GM19468 (cell line): ENCODE measurements around the gene CCL1.

Experiments used
- ATAC-seq: cut with Tn5 transposase; IDR thresholded peaks from one replicate; pipeline ENCODE4 v1.9.1; 2021; ENCODE audit warnings: mild to moderate bottlenecking, moderate library complexity, moderate number of reproducible peaks; ENCODE audit not compliant: unreplicated experiment; ENCODE audit errors: extremely low read depth

CCL1 gene, protein sequence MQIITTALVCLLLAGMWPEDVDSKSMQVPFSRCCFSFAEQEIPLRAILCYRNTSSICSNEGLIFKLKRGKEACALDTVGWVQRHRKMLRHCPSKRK

DNA sequence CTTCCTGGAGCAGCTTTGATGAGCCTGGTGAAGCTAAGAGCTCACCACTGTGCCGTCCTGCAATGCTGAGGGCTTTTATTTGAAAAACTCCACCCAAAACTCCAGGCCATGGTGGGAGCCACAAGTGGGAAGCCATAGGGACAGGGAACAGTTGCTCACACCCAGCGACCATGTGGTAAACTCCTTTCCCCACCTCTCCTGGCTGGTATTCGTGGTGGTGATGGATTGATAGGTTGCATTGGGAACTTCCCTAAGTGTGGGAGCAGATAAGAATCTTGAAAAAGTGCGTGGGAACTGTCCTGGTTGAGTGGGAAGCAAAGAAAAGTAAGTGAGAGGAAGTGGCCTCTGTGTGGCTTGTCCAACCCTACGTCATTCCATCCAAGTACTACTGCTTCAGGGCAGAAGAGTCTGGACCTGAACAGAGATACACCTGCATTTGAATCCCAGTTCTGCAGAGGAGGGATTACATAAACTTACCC, at the start of gene CCL1:
Gene CCL1, minus strand, starts transcription at position 51 of the 479 bp plus-strand sequence. CDS start 72 bp downstream, outside the sequence.
- no peak for ATAC-seq

DNA sequence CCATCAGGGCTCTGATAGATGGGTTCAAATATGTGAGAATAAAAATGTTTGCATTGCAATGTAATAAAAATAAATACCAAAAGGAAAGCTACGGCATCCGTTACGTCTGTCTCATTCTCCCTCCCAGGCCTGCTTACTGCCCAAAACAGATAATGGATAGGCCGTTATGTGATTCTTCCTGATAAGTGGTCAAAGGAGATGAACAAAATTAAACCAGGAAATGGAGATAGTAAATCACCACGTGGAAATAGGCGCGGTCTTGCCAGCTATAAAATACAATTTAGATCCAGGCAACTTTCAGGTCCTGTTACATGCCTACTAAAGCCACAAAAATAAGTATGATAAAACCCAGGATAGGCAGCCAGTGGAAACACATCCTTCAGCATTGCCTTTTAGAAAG, 49.5 kb upstream of the CCL1 start:
- no peak for ATAC-seq

DNA sequence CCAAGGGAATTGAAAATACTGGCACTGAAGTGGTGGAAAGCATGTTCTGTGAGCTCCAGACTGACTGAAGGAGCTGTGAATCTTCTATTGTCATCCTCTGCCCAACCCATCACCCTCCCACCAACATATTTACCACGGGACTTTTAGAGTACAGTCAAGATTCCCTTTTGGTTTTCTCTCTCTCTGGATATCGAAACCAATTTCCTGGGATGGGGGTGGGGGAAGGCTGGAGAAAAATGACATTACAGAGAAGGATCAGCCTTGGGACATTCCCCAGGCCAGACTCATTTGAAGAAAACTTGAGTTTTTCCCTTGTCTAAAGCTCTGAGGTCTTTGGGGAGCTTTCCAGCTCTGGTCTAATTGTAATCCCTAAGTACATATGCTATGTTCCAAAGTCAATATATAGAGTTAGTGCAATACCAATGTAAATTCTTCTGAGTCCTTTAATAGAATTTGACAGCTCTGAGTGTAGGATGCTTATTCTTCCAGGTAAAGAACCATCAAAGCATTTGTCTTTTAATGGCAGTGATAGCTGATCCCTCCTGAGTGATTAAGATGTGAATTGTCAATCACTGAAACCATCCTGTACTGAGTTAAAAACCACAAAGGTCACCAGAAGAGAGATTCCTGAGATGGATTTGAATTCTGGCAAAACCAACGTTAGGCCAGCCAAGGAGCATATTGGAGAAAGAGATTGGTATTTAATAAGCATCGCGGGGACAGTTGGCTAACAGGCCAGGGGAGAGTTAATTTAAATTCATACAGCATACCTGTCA, 48.8 kb upstream of the CCL1 start:
- ATAC-seq: no peak

DNA sequence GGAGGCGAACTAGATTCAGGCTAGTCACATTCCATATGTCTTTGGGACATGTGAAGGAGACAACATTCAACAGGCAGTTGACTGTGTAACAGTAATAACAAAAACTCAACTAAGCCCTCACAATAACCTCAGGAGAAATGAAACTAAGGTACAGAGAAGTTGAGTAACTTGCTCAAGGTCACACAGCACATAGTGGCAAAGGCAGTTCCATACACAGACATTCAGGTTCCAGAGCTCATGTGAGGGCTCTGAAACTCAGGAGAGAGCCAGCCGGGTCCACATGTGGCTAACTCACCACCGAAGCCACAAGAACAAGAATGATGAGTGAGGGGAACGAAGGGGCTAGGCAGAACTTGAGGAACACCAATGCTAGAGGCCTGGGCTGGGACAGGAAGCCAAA, 46.3 kb upstream of the CCL1 start:
- ATAC-seq: no peak

DNA sequence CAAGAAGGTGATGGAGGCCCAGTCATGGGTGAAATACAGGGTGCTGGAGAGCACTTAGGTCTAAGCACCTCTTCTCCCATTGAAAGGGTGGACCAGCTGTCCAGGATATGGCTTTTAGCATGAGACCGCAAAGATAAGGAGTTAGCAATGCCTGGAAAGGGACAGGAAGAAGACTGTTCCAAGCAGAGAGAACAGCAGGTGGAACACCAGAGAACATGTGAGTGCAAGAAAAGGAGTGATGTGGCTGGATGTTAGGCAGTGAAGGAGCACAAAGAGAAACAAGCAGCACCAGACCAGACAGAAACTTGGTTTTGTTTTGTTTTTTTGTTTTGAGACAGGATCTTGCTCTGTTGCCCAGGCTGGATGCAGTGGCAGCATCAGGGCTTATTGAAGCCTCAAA, 45.4 kb upstream of the CCL1 start:
- ATAC-seq: no peak

DNA sequence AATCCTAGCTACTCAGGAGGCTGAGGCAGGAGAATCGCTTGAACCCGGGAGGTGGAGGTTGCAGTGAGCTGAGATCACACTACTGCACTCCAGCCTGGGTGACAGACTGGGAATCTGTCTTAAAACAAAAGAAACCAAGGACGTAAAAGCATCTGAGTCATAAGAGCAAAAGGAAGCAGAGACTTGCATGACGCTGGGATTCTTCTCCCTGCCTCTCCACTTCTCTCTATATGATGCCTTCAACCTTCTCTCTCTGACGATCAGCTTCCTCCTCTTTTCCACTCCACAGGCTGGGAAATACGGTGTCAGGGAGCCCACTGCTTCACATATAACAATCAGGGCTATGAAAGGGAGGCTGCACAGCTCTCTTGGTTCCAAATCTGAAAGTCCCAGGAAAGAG, 43.2 kb upstream of the CCL1 start:
- ATAC-seq: no peak

DNA sequence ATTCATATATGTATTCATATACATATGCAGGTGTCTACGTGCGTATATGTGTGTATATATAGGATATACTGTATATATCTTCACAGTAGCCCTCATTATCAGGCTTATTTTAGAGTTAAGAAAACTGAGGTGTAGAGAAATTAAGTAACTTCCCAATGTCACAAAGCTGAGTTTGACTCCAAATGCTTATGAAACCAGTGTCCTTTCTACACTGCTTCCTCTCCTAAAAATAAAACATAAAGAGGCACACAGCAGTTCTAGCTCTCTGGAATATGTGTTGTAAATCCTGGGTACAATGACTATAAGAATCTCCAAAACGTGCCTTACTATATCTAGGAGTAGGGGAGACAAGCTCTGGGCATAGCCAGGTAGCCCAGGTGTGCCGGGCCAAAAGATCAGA, 40.0 kb upstream of the CCL1 start:
- ATAC-seq: no peak

DNA sequence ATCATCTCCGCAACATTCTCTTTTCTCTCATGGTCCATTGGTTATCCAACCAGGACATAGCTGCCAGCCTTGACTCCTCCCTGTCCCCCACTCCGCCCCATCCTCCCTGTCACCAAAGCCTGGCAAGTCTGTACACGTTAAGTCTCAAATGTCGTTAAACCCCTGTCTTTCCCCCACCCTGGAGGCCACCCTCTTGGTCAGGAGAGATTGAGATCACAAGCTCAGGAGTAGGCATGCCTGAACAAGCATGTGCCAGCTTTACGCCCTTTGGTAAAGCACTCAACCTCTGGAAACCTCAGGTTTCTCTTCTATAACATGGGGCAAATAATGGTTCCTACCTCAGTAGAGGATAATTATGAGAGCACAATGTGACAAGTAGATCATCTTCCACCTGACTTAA, 38.1 kb upstream of the CCL1 start:
- ATAC-seq: no peak

DNA sequence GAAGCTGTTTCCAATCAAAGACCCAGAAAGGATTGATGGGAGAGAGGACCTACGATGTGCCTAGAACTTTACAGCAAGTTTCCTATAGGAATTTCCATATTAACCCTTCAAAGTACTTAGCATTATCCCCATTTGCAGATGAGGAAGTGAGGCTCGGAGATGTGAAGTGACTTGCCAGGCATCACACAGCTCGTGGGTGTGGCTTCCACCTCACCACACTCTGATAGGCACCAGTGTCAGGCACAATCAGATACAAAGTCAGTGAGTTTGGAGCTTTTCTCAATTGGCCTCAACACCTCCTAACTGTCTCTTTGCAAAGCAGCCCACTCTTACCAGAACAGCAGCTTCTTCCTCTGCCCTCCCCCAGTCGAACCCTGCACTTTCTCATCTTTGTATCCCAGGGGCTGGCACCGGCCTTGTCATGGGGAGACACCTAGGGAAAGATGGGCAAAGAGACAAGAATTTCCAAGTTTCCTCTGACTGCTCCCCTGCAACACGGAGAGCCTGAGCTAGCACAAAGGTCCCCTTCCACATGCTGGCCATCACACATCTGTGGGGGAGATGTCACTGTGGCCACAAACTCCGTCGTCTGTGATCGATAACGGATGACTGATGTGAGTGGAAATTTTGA, 37.4 kb upstream of the CCL1 start:
- ATAC-seq: no peak

DNA sequence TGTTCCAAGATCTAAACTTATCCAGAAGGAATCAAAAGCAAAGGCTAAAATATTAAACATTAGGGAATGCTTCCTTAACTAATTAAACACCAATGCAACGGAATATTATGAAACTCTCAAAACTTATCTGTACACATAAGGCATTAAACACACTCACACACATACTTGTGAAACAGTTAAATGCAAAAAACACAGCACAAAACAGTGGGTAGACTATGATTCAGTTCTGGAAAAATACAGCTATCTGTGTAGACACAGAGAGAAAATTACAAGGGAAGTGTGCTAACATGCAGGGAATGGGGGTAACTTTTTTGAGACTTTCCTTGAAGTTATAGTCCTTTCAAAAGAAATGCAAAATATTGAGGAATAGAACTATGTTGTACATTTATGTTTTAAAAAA, 36.7 kb upstream of the CCL1 start:
- no peak for ATAC-seq

DNA sequence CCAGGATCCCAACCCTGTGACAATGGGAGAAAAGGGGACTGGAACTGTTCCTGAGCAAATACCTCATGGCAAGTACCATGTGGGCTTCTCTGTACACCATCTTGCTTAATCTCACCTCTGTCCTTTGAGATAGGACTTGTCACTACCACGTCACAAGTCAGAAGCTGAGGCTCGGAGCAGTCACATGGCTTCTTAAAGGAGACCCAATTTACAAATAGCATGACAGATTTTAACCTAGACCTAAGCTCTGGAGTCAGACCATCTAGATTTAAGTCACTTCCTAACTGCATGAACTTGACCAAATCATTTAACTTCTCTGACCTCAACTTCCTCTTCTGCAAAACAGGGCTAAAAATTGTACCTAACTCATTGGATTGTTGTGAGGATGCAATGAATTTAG, 36.0 kb upstream of the CCL1 start:
- ATAC-seq: no peak

DNA sequence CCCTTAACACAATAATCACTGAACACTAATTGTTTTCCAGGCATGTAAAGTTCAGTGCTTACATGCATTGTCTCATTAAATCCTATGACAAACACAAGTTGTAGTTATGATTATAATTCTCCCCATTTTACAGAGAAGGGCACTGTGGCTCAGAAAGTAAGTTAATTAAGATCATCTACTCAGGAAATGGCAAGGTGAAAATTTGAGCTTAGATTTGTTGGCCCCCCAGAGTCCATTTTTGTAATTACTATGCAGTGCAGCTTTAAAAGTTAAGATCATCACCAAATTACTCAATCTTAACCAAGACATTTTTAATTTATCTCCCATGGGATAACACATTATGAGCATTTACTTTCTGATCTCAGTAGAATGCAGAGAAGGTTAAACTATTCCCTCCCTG, 34.2 kb upstream of the CCL1 start:
- ATAC-seq: no peak

DNA sequence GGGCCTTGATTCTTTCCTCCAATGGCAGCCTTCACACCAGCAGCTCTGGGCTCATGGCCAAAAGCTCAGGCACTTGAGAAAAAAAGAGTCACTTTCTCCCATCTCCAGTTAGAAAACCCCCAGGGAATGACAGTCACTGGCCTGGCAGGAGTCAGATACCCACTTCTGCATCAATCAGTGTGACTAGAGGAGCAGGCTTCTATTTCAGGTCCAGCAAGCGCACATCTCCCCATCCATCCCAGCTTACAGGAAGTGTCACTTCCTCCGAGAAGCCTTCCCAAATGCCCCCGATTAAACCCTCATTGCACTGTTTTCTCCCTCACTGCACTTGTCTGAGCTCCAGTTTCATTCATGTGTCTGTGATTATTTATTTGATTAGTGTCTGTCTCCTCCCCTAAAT, 30.4 kb upstream of the CCL1 start:
- ATAC-seq: no peak

DNA sequence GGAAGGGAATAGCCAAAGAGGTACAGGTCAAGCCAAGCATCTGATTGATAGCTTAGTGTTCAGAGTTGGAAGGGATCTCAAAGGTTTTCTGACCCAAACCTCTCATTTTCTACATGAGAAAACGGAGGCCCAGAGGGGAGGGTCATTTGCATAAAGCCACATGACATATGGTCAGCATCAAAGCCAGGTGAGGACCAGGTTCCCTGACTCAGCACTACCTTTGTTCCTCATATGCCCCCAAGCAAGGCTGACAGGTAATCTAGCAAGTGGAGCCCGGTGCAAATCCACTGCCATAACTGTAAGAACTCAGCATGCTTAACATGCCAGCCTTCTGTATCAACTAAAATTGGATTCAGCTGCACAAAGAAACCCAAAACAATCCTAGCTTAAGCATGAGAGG, 28.2 kb upstream of the CCL1 start:
- ATAC-seq: no peak

DNA sequence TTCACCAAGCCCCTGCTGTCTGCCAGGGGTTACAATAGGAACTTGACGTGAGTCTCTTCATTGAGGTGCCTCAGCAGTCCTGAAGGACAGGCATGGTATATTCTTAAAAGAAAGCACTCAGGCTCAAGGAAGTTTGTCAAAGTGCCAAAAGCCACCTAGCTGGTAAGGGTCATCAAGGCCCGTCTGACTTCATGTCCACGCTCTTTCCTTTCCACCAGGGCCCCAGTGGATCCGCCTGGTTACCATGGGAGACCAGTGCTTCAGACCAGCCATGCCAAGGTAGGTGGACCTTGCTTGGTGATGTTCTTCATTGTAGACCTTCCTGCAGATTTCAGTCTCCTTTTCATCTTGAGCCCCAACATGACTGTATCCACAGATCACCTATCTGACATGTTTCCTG, 27.6 kb upstream of the CCL1 start:
- no peak for ATAC-seq

DNA sequence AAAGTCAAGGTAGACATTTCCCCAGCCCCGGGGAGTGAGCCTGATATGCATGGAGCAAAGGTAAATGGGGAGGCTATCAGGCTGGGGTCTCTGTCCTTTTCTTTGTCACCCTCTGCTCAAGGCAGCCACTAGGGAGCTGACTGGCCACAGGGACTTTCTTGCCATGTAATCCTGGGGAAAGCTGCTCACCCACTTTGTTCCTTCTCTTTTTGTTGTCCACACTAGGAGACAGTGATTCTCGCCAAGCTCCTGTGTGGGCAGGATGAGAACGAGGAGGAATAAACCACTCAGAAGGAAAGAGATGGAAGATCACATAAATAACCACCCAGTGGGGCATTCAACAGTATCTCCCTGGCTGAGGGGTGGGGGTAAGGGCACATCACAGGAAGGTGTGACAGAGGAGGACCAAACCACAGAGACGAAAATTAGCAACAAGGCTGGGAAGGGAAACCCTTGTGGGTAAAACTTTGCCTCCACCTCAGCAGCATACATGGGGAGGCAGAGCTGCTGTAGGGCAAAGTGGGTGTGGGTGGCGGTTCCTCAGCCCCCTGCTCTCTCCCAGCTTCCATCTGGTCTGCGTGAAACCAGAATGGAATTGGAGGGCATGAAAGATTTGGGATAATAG, 26.2 kb upstream of the CCL1 start:
- no peak for ATAC-seq

DNA sequence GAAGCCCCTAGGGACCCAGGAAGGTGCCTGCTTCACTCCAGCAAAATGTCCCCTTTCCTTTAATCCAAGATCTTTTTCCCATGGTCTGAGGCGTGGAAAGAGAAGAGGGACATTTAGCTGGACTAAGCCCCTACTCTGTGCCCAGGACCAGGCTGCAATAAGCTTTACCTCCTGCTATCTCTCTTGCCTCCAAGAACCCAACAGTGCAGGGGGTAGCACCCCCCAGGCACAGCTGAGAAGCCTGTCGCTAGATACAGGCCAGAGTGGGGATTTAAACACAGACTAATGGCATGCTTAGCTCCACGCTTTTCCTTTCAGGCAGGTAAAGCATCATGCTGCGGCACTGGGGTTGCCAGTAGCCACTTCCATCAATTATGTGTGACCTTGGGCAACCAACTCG, 24.5 kb upstream of the CCL1 start:
- ATAC-seq: no peak

DNA sequence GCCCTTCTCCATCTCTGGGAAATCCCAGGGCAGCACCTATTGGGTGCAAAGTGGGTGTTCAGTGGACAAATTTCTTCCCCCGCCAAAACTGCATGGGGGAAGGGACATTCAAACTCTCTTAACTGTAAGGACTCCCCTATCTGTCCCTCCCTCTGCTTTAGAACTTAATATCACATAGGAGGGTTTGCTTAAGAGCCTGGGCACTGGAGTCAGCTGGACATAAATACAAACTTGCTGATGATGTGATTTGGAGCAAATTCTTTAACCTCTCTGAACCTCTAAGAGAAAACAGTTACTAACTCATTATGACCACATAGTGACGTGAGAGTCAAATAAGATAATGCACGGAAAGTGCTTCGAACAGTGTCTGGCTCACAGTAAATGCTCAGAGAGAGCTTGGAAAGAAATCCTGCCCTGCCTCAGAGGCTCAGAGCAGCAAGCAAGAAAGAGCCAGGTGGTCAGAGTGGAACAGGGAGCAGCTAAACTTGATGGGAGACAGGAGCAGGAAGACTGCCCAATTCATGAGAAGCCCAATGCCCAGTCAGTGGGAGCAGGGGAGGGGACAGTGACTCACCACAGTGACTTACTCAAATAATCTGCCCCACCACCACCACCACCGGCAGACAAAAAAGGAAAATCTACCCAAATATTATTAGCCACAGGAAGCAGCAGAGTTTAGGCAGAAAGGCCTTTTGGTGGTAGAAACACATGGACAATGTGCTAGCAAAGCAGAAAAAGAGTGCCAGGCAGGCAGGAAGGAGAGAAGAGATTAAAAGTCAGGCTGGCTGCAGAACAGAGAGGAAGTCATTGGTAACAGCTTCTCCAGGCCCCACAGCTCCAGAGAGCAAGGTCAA, 23.9 kb upstream of the CCL1 start:
- no peak for ATAC-seq

DNA sequence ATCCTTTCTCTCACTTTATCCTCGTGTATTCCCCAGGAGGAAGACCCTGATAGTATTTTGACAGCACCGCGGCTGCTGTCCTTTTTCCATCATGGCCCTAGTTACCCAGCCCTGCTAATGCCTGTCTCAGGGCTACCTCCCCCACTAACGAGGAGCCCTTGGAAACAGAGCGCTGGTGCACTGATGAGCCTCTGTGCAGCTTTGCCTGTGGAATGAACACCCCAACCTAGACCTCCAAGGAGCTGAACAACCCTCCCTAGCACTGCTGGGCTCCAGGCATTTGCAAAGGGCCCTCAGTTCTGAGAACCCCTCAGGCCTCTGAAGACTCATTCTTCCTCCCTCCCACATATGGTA, 23.3 kb upstream of the CCL1 start:
- no peak for ATAC-seq

DNA sequence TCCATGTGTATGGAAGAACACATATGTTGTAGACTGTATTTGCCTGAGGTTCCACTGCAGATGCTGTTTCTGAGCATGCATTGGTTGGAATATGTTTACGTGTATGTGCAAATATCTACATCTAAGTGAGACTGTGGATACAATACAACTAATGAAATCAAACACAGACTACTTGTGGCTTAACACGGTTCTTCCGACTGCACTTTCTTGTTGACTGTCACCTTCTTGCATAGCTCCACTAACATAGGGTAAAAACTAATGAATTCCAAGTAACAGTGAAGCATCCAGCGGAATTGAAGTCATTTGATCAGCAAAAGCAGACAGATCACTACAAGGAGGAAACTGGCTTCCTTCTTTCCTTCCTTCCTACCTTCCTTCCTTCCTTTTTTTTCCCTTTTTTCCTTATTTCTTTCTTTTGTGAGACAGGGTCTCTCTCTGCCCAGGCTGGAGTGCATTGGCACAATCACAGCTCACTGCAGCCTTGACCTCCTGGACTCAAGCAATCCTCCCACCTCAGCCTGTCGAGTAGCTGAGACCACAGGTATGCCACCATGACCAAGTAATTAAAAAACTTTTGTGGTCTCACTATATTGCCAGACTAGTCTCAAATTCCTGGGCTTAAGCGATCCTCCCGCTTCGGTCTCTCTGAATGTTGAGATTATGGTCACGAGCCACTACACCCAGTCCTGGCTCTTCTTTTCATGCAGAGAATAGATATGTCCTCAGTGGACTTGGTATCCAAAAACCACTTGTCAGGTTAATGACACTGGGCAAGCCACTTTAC, 22.0 kb upstream of the CCL1 start:
- no peak for ATAC-seq
